HEK293 (cell line): ENCODE measurements around the gene CD2BP2.

Experiments used
- BCL11B ChIP-seq: fragments of 450-650 bp; formaldehyde crosslinking; IDR thresholded peaks from 2 replicates; pipeline ENCODE4 v1.5.1; 2016; ENCODE audit warnings: low read depth, missing biosample characterization, missing genetic modification characterization
- EGR2 ChIP-seq: fragments of 450-650 bp; formaldehyde crosslinking; IDR thresholded peaks from 2 replicates; pipeline ENCODE4 v1.5.1; 2016; ENCODE audit warnings: low read depth, missing biosample characterization, missing genetic modification characterization
- INSM2 ChIP-seq: fragments of 450-650 bp; formaldehyde crosslinking; IDR thresholded peaks from 2 replicates; pipeline ENCODE4 v1.5.1; 2016; ENCODE audit warnings: missing biosample characterization, missing genetic modification characterization
- KLF17 ChIP-seq: fragments of 450-650 bp; formaldehyde crosslinking; IDR thresholded peaks from 2 replicates; pipeline ENCODE4 v1.5.1; 2016; ENCODE audit warnings: missing biosample characterization, missing genetic modification characterization
- PRDM6 ChIP-seq: fragments of 450-650 bp; formaldehyde crosslinking; IDR thresholded peaks from 2 replicates; pipeline ENCODE4 v1.5.1; 2017; ENCODE audit warnings: missing biosample characterization, missing genetic modification characterization
- WT1 ChIP-seq: fragments of 450-650 bp; formaldehyde crosslinking; IDR thresholded peaks from 2 replicates; pipeline ENCODE4 v1.5.1; 2016; ENCODE audit warnings: missing biosample characterization, missing genetic modification characterization
- YY1 ChIP-seq: fragments of 450-650 bp; formaldehyde crosslinking; IDR thresholded peaks from 2 replicates; pipeline ENCODE4 v1.5.1; 2018; ENCODE audit warnings: missing biosample characterization, missing genetic modification characterization
- ZBTB10 ChIP-seq: fragments of 450-650 bp; formaldehyde crosslinking; IDR thresholded peaks from 2 replicates; pipeline ENCODE4 v1.5.1; 2016; ENCODE audit warnings: missing biosample characterization, missing genetic modification characterization
- ZBTB44 ChIP-seq: fragments of 450-650 bp; IDR thresholded peaks from 2 replicates; pipeline ENCODE4 v1.5.1; 2018; ENCODE audit warnings: missing biosample characterization, mild to moderate bottlenecking, missing genetic modification characterization
- ZNF114 ChIP-seq: fragments of 450-650 bp; formaldehyde crosslinking; IDR thresholded peaks from 2 replicates; pipeline ENCODE4 v1.5.0; 2017; ENCODE audit warnings: missing biosample characterization, missing genetic modification characterization
- ZNF19 ChIP-seq: fragments of 450-650 bp; formaldehyde crosslinking; IDR thresholded peaks from 2 replicates; pipeline ENCODE4; 2016; ENCODE audit warnings: missing biosample characterization, missing genetic modification characterization, low read depth
- ZNF280D ChIP-seq: fragments of 450-650 bp; formaldehyde crosslinking; IDR thresholded peaks from 2 replicates; pipeline ENCODE4 v1.5.1; 2016; ENCODE audit warnings: missing biosample characterization, missing genetic modification characterization
- ZNF335 ChIP-seq: fragments of 450-650 bp; formaldehyde crosslinking; conservative IDR thresholded peaks from 2 replicates; pipeline ENCODE4 v1.5.1; 2016; ENCODE audit warnings: missing biosample characterization, missing genetic modification characterization
- ZNF473 ChIP-seq: fragments of 450-650 bp; formaldehyde crosslinking; IDR thresholded peaks from 2 replicates; pipeline ENCODE4 v1.5.1; 2017; ENCODE audit warnings: missing biosample characterization, missing genetic modification characterization
- ZNF510 ChIP-seq: fragments of 450-650 bp; formaldehyde crosslinking; IDR thresholded peaks from 2 replicates; pipeline ENCODE4 v1.5.1; 2018; ENCODE audit warnings: mild to moderate bottlenecking, missing genetic modification characterization, missing biosample characterization; ENCODE audit not compliant: insufficient replicate concordance
- ZNF521 ChIP-seq: fragments of 450-650 bp; formaldehyde crosslinking; IDR thresholded peaks from 2 replicates; pipeline ENCODE4 v1.5.1; 2017; ENCODE audit warnings: missing biosample characterization, mild to moderate bottlenecking, missing genetic modification characterization
- ZNF549 ChIP-seq: fragments of 450-650 bp; IDR thresholded peaks from 2 replicates; pipeline ENCODE4 v1.5.1; 2018; ENCODE audit warnings: missing biosample characterization, missing genetic modification characterization, mild to moderate bottlenecking, inconsistent platforms, moderate library complexity
- ZNF560 ChIP-seq: fragments of 450-650 bp; formaldehyde crosslinking; IDR thresholded peaks from 2 replicates; pipeline ENCODE4 v1.5.1; 2017; ENCODE audit warnings: missing biosample characterization, missing genetic modification characterization, borderline replicate concordance
- ZNF571 ChIP-seq: fragments of 450-650 bp; formaldehyde crosslinking; IDR thresholded peaks from 2 replicates; pipeline ENCODE4 v1.5.0; 2017; ENCODE audit warnings: missing biosample characterization, missing genetic modification characterization
- ZNF624 ChIP-seq: fragments of 450-650 bp; formaldehyde crosslinking; IDR thresholded peaks from 2 replicates; pipeline ENCODE4 v1.5.1; 2017; ENCODE audit warnings: missing biosample characterization, missing genetic modification characterization
- ZNF639 ChIP-seq: fragments of 450-650 bp; formaldehyde crosslinking; IDR thresholded peaks from 2 replicates; pipeline ENCODE4 v1.5.1; 2016; ENCODE audit warnings: missing biosample characterization, missing genetic modification characterization
- ZNF654 ChIP-seq: fragments of 450-650 bp; formaldehyde crosslinking; IDR thresholded peaks from 2 replicates; pipeline ENCODE4 v1.5.1; 2016; ENCODE audit warnings: low read depth, missing biosample characterization, missing genetic modification characterization
- ZNF664 ChIP-seq: fragments of 450-650 bp; formaldehyde crosslinking; IDR thresholded peaks from 2 replicates; pipeline ENCODE4 v1.5.1; 2016; ENCODE audit warnings: missing biosample characterization, missing genetic modification characterization
- ZSCAN4 ChIP-seq: fragments of 450-650 bp; formaldehyde crosslinking; IDR thresholded peaks from 2 replicates; pipeline ENCODE4 v1.5.1; 2017; ENCODE audit warnings: missing biosample characterization, missing genetic modification characterization

The CD2BP2 gene

GRCh38 chr16:30395155-30395991 is 40.3 kb upstream of the CD2BP2 start, which contains the start of gene ZNF48 (continued):
- peak; percentile 84 for TF ChIP-seq ZNF639 (tag by site-specific recombination)
- TF ChIP-seq ZBTB44 (tag by site-specific recombination) = peak; percentile 62; the same call in 1 of the 2 replicates
- peak; percentile 37; the same call in 1 of the 2 replicates for TF ChIP-seq INSM2
- no peak for TF ChIP-seq ZNF560 (tag by site-specific recombination)
- TF ChIP-seq ZNF549 = no peak
- no peak for TF ChIP-seq ZNF473 (tag by site-specific recombination)
- no peak for TF ChIP-seq ZNF521
- no peak for TF ChIP-seq ZNF280D
- TF ChIP-seq ZNF19 (tag by site-specific recombination) = no peak
- TF ChIP-seq PRDM6 (tag by site-specific recombination) = no peak
- TF ChIP-seq ZNF664 (tag by site-specific recombination) = no peak
- no peak for TF ChIP-seq ZNF114 (tag by site-specific recombination)
- no peak for TF ChIP-seq ZBTB10 (tag by site-specific recombination)
- TF ChIP-seq KLF17 (tag by site-specific recombination) = peak; percentile 94
- no peak for TF ChIP-seq ZNF624
- TF ChIP-seq ZSCAN4 = no peak
- peak; percentile 77 for TF ChIP-seq EGR2 (tag by site-specific recombination)
- no peak for TF ChIP-seq ZNF571
- no peak for TF ChIP-seq ZNF654 (tag by site-specific recombination)
- TF ChIP-seq WT1 (tag by site-specific recombination) = no peak
- TF ChIP-seq ZNF335 (tag by site-specific recombination) = no peak
- TF ChIP-seq YY1 = peak; percentile 56
- TF ChIP-seq ZNF510 = no peak
- peak; percentile 37; the same call in 1 of the 2 replicates for TF ChIP-seq BCL11B (tag by site-specific recombination)
